Right cardiac atrium (tissue), 5 donors: Measurements from ENCODE around the gene GRM5. TPM values are rescaled to one million over a fixed set of nuclear protein-coding genes. Genes with fewer than 3 reads are reported as not detected.
"Not testable (repeated sequence)": the region's sequence is repeated elsewhere in the genome, so short reads cannot be mapped to it uniquely, and the experiment has no call there.

Experiments used
- ATAC-seq, 2 donors: fragments of 200-7000 bp; cut with Tn5 transposase; one replicate each; pipeline versions ENCODE4 v1.8.0 to v1.9.1; 2020; ENCODE audit warnings: moderate library complexity in 2 of 2, mild to moderate bottlenecking in 1 of 2
- DNase-seq, 3 donors: peaks; one replicate each; pipeline ENCODE4 v3.0.0-alpha.2; 2020
- H3K27ac ChIP-seq: one replicate; pipeline ENCODE4 v1.5.1; 2013; ENCODE audit warnings: mild to moderate bottlenecking, low read length, control low read depth, moderate library complexity
- H3K27me3 ChIP-seq: one replicate; pipeline ENCODE4 v1.6.1; 2013; ENCODE audit not compliant: control insufficient read depth, insufficient read depth
- H3K4me1 ChIP-seq: one replicate; pipeline ENCODE4 v1.6.1; 2013; ENCODE audit warnings: low read length; ENCODE audit not compliant: control insufficient read depth, insufficient read depth
- H3K4me3 ChIP-seq: one replicate; pipeline ENCODE4 v1.5.1; 2013; ENCODE audit warnings: low read length, control low read depth
- H3K9me3 ChIP-seq: one replicate; pipeline ENCODE4 v1.6.1; 2013; ENCODE audit warnings: low read length; ENCODE audit not compliant: control insufficient read depth
- WGBS: extraction: QIAGEN DNeasy Blood & Tissue Kit; methylation state at CpG from one replicate; pipeline ENCODE4 v1.1.7; 2013; 5-methylcytosine and 5-hydroxymethylcytosine counted together
- intact Hi-C, 4 donors: fragments of 100-400 bp; cut with DNase I; formaldehyde crosslinking; loops; one replicate each; pipeline versions ENCODE4 v1.11.0 to v1.14.0; 2022 to 2023
- polyA plus RNA-seq: library from polyadenylated mRNA; stranded (reverse); fragments of 200-250 nt; gene quantifications from one replicate; pipeline ENCODE4 v1.2.3, GENCODE V29; 2013
- total RNA-seq, 4 donors: library from RNA; stranded (reverse); fragmentation: NEBNext Ultra II Directional; extraction: Animal tissue kit (Norgen Biotek cat#: 25700); gene quantifications; one replicate each; pipeline ENCODE4 v1.2.1, GENCODE V29; 2021
- donor health status: healthy with polysubstance abuse.
- donor health status: DM: no; HTN: yes; CAD: no.
- donor health status: DM: no; HTN: no; CAD: no.
- donor health status: DM: no; HTN: yes; CAD: no; lungs with severe emphysema.
- donor health status: DM: yes; HTN: yes; CAD: no.

Gene GRM5
- total and polyA plus RNA-seq, 5 donors = 0.02 to 0.45 TPM; not detected in 3

GRCh38 chr11:88975441-88975840, 90.3 kb downstream of the GRM5 start:
- H3K27me3 ChIP-seq, H3K27ac ChIP-seq, DNase-seq, H3K4me3 ChIP-seq, H3K4me1 ChIP-seq, ATAC-seq, H3K9me3 ChIP-seq, intact Hi-C loops: not testable (repeated sequence)

DNA sequence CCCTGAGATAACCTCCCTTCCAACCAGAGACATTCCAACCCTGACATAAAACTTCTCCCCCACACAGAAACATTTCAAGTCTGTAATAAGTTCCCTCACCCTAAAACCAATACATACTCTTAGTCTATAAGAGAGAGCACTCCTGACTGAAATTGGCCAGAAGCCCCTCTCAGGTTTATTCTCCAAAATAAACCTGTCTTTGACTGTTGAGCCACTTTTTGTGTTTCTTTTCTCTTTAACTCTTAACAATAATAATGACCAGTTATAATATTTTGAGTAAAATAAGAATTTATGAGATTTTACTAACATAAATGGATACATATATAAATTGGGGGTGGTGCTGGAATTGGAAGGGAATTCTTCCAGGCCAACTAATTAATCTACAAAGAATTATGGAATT, 93.6 kb downstream of the GRM5 start:
- ATAC-seq (no peak), DNase-seq (no peak)
- Histone ChIP-seq H3K27ac (no peak overlapping the region), H3K27me3 (no peaks in the 10 kb centered on the region), H3K4me1 (no peaks in the 10 kb centered on the region), H3K9me3 (no peaks in the 10 kb centered on the region), H3K4me3 (no peak overlapping the region)
- intact Hi-C loops = no loop called here

- H3K27me3 ChIP-seq, H3K27ac ChIP-seq, H3K4me3 ChIP-seq, H3K4me1 ChIP-seq, ATAC-seq, DNase-seq, intact Hi-C loops, H3K9me3 ChIP-seq: not testable (repeated sequence)
- WGBS = 84% methylated on average over 2 of the region's 2 CpGs
Measured at GRCh38 chr11:88961621-88962020, 104.2 kb downstream of the GRM5 start.

- H3K4me3 ChIP-seq, intact Hi-C loops, H3K9me3 ChIP-seq, H3K27ac ChIP-seq, DNase-seq, H3K27me3 ChIP-seq, ATAC-seq, H3K4me1 ChIP-seq: not testable (repeated sequence)
- WGBS = 33% methylated on average over 3 of the region's 3 CpGs
Measured at GRCh38 chr11:88959857-88960256, 105.9 kb downstream of the GRM5 start.

- Histone ChIP-seq H3K27me3 (no peaks in the 10 kb centered on the region), H3K27ac (no peak overlapping the region), H3K9me3 (no peaks in the 10 kb centered on the region), H3K4me1 (no peaks in the 10 kb centered on the region), H3K4me3 (no peak overlapping the region)
- intact Hi-C loops = no loop called here
- ATAC-seq (no peak), DNase-seq (no peak)
Measured at GRCh38 chr11:88950975-88951374, 114.8 kb downstream of the GRM5 start.

GRCh38 chr11:88948908-88949307, 116.9 kb downstream of the GRM5 start:
- H3K27ac ChIP-seq, H3K4me3 ChIP-seq, intact Hi-C loops, DNase-seq, H3K27me3 ChIP-seq, ATAC-seq, H3K4me1 ChIP-seq, H3K9me3 ChIP-seq: not testable (repeated sequence)

DNA sequence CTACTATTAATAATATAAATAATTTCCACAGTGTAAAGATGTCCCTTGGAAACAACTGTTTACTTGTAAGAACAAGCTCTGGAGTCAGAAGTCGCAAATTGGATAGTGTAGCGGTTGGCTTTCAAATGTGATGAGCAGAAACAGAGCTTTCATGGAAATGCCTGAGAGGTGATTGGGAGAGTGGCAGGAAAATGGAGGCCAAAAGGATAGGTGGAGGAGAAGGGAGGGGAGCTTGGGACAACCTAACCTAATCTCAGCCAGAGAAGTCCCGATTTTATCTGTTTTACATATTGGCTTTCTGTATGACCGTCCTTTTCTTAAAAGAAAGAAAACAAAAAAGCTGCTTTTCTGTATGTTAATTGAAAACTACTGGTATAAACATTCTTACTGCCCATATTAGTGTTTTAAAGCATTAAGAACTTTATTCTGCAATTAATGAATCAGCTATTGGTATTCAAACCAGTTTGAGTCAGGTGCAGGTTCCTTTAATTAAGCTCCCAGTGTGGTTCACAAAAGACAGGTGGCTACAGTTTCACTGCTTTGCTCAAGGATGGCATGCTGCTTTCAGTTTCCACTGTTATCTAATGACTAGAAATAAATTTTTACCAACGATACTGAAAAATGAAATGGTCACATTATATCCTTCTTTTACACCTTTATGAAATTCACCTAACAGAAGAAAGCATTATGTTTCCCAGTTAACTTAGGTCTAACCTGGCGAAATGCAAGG, 117.8 kb downstream of the GRM5 start:
- H3K27me3 ChIP-seq, H3K4me3 ChIP-seq, H3K27ac ChIP-seq, H3K9me3 ChIP-seq, intact Hi-C loops, DNase-seq, ATAC-seq, H3K4me1 ChIP-seq: not testable (repeated sequence)
- 81% methylated on average over 6 of the region's 6 CpGs for WGBS

DNA sequence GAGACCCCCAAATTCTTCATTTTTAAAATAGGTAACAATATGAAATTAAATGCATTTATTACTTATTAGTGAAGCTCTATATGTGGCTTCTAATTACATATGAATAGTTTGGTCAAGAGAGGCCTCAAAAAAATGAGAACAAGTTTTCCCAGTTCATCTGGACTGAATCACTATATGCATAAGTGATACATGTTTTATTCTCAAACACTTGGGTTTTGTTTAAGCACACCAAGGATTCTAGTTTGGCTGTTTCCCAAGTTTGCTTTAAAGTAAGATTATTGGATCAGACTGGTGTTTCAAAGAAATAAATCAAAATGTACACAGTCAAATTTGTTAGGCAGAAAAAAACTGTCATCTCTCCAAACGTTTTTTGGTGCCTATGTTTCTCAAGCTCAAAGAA, 136.1 kb downstream of the GRM5 start:
- H3K4me3 ChIP-seq, H3K9me3 ChIP-seq, H3K27ac ChIP-seq, H3K27me3 ChIP-seq, H3K4me1 ChIP-seq, intact Hi-C loops, ATAC-seq, DNase-seq: not testable (repeated sequence)
- WGBS = 23% methylated on average over 1 of the region's 1 CpG

DNA sequence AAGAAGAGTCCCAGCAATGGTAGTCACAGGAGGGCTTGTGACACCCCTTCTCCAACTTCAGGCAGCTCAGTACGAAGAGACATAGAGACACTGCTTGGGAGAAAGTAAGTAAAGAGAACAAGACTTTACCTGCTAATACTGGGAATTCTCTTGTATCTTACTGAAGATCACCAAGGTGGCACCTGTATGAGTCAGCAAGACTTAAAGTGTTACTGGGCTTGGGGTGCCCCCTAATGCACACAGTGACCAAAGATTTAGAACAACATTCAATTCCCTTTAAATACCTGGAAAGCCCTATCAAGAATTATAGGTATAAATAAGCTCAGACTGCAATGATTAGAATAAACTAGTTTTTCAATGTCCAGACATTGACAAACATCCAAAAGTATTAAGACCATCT, 148.7 kb downstream of the GRM5 start:
- ATAC-seq, H3K27ac ChIP-seq, H3K4me1 ChIP-seq, H3K9me3 ChIP-seq, H3K27me3 ChIP-seq, H3K4me3 ChIP-seq, intact Hi-C loops, DNase-seq: not testable (repeated sequence)
- 86% methylated on average over 1 of the region's 1 CpG for WGBS

DNA sequence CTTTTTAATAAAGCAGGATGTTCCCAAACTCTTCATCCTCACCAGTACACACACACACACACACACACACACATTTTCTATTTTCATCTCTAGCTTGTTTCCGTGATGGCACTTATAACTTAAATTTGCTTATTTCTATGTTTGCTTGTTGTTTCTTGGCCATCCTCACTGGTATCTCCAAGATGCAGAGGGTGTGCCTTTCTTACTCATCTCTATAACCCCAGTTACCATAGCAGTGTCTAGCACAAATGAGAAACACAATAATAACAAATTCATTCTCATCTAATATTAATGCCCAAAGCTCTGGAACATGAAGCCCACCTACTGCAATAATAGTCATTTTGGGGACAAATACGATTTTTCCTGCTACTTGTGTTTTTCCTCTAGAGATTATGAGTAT, 156.3 kb downstream of the GRM5 start:
- no peak overlapping the region for H3K4me3 ChIP-seq
- DNase-seq (no peak), ATAC-seq (no peak)
- WGBS = 75% methylated on average over 2 of the region's 2 CpGs
- no peak overlapping the region for H3K27ac ChIP-seq
- no peaks in the 10 kb centered on the region for H3K9me3 ChIP-seq
- intact Hi-C loops = no loop called here
- H3K27me3 ChIP-seq = no peaks in the 10 kb centered on the region
- no peaks in the 10 kb centered on the region for H3K4me1 ChIP-seq

GRCh38 chr11:88901436-88901835, 164.3 kb downstream of the GRM5 start:
- H3K4me1 ChIP-seq, intact Hi-C loops, H3K9me3 ChIP-seq, ATAC-seq, H3K27ac ChIP-seq, H3K4me3 ChIP-seq, DNase-seq, H3K27me3 ChIP-seq: not testable (repeated sequence)
- 53% methylated on average over 2 of the region's 2 CpGs for WGBS

DNA sequence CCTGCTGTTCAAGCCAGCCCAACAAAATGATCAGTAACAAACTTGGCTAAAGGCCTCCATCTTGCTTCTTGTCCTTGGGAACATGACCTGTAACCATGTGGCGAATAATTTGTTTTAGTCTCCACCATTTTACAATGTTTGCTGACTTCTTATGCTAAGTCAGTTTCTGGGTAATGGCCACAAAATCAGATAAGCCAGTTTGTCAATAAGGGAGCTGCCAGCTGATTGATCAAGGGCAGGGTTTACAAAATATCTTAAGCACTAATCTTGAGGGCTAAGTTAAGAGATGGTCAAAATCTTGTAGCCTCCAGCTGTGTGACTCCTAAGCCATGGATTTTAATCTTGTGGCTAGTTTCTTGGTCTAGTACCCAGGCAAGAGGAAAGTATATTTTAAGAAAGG, 176.9 kb downstream of the GRM5 start:
- 80% methylated on average over 1 of the region's 1 CpG for WGBS
- ATAC-seq, intact Hi-C loops, H3K9me3 ChIP-seq, H3K4me3 ChIP-seq, H3K4me1 ChIP-seq, H3K27me3 ChIP-seq, H3K27ac ChIP-seq, DNase-seq: not testable (repeated sequence)
